HEK293 (cell line): ENCODE results near the gene NPHP1.

Source experiments
- CTCF ChIP-seq: fragments of 450-650 bp; formaldehyde crosslinking; IDR thresholded peaks from 2 replicates; pipeline ENCODE4 v1.5.1; 2016; ENCODE audit warnings: missing biosample characterization, missing genetic modification characterization
- GLI4 ChIP-seq: fragments of 450-650 bp; formaldehyde crosslinking; IDR thresholded peaks from 2 replicates; pipeline ENCODE4 v1.5.1; 2016; ENCODE audit warnings: missing biosample characterization, missing genetic modification characterization
- KLF10 ChIP-seq: fragments of 450-650 bp; IDR thresholded peaks from 2 replicates; pipeline ENCODE4 v1.5.1; 2018; ENCODE audit warnings: missing biosample characterization, mild to moderate bottlenecking, missing genetic modification characterization
- ZBTB7A ChIP-seq: fragments of 450-650 bp; formaldehyde crosslinking; IDR thresholded peaks from 2 replicates; pipeline ENCODE4 v1.5.1; 2016; ENCODE audit warnings: low read depth, missing biosample characterization, missing genetic modification characterization
- ZEB2 ChIP-seq: fragments of 450-650 bp; formaldehyde crosslinking; IDR thresholded peaks from 2 replicates; pipeline ENCODE4 v1.5.1; 2016; ENCODE audit warnings: missing biosample characterization, missing genetic modification characterization
- ZNF112 ChIP-seq: fragments of 450-650 bp; formaldehyde crosslinking; IDR thresholded peaks from 2 replicates; pipeline ENCODE4 v1.5.0; 2017; ENCODE audit warnings: missing biosample characterization, missing genetic modification characterization
- ZNF2 ChIP-seq: fragments of 450-650 bp; formaldehyde crosslinking; IDR thresholded peaks from 2 replicates; pipeline ENCODE4 v1.5.1; 2016; ENCODE audit warnings: missing biosample characterization, missing genetic modification characterization
- ZNF266 ChIP-seq: fragments of 450-650 bp; formaldehyde crosslinking; IDR thresholded peaks from 2 replicates; pipeline ENCODE4 v1.5.1; 2016; ENCODE audit warnings: missing biosample characterization, missing genetic modification characterization, low read depth
- ZNF37A ChIP-seq: fragments of 450-650 bp; IDR thresholded peaks from 2 replicates; pipeline ENCODE4 v1.5.1; 2018; ENCODE audit warnings: missing biosample characterization, missing genetic modification characterization
- ZNF677 ChIP-seq: fragments of 450-650 bp; IDR thresholded peaks from 2 replicates; pipeline ENCODE4 v1.5.0; 2018; ENCODE audit warnings: missing biosample characterization, mild to moderate bottlenecking, missing genetic modification characterization, moderate library complexity
- ZNF785 ChIP-seq: fragments of 450-650 bp; formaldehyde crosslinking; IDR thresholded peaks from 2 replicates; pipeline ENCODE4 v1.5.1; 2016; ENCODE audit warnings: missing biosample characterization, missing genetic modification characterization
- ZSCAN23 ChIP-seq: fragments of 450-650 bp; formaldehyde crosslinking; IDR thresholded peaks from 2 replicates; pipeline ENCODE4 v1.5.1; 2016; ENCODE audit warnings: missing biosample characterization, missing genetic modification characterization

- TF ChIP-seq CTCF (tag by site-specific recombination) (no peak), ZNF785 (no peak), ZNF266 (tag by site-specific recombination) (no peak), ZNF112 (tag by site-specific recombination) (no peak), ZNF677 (no peak), ZSCAN23 (tag by site-specific recombination) (no peak), ZEB2 (tag by site-specific recombination) (no peak), ZBTB7A (tag by site-specific recombination) (no peak), ZNF2 (tag by site-specific recombination) (no peak), ZNF37A (tag by site-specific recombination) (no peak), GLI4 (tag by site-specific recombination) (no peak), KLF10 (tag by site-specific recombination) (no peak)
Observed at GRCh38 chr2:110197452-110197851, 7.4 kb downstream of the NPHP1 start.
